Measurements from ENCODE around the gene SLC26A4.

SLC26A4 gene

DNA sequence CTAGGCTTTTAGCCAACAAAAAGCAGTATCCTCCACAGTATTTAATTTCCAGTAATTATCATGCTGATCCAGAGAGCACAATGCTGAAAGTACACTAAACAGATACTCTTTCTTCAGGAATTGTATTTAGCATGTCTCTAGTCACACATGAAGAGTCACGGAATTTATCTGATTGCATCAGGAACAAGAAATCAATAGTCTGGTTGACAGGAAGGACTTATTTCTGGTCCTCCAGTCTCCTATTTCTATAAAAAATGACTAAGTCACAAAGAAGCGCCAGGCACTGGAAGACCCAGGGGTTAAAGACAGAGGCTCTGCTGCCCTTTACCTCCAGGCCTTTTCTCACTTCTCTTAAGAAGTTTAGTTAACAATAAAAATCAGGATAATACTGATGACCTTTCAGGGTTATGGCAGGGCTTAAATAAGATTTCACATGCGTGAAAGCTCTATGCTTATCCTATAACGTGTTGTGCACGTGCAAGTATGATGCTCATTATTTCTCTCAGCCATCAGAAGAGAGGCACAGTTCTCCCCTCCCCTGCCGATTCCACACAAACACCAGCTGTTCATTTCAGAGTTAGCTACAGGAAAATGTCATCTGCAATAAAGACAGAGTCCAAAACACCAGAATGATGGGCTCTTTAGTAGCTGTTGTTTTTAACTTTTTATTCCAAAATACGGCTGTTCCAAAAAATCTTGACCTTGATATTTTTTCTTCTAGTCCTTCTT, 36.9 kb downstream of the SLC26A4 start:
- DNase-seq = no peak

DNA sequence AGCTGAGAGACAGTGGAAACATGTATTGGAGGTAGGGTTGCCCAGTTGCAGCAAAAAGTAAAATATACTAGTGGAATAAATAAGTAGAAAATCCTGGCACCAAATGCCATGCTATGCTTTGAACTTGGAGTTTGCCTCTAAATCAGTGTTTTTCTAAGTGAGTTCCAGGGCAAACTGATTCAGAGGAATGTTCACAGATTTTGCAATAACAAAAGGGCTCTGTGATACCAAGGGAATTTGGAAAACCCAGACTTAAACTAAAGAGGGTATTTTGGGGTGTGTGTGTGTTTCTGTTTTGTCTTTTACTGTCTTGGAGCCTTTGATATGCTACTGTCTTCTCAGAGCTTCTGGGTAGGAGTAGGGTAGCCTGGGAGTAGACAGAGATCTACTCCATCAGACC, 39.9 kb downstream of the SLC26A4 start:
- no peak for DNase-seq

DNA sequence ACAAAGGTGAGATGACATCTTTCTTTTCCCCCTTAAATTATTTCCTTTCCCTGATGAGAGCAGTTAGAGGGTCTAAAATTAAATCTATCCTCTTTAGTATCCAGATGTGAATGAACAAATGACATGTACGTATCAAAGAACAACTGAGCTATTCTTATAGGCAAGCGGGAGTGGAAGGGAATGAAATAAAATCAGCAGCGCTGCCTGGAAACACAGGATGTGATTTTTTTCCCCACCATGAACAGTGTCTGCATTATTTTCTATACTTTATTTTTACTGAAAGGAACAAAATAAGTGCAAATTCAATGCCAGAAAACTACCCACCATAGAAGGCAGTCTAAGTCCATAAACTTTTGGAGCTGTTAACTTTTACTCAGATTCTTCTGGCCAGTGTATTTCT, 40.6 kb downstream of the SLC26A4 start:
- no peak for DNase-seq

DNA sequence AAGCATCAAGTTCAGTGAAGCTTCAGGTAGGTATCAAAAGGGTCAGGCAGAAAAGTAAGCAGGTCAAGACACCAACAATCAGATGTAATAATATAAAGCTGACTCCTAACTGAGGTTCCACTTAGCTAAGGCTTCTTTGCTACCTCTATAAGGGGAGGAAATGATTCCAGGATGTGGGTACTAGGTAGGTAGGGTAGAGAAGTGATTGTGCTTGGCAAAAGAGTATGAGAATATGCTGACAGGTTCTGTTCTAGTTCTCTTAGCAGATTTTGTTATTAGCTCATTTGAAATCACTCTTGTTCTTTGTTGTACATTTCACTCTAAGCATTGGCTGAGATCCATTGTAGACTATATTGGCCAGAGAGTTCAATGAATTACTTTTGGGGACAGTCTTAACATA, 42.6 kb downstream of the SLC26A4 start:
- no peak for DNase-seq

DNA sequence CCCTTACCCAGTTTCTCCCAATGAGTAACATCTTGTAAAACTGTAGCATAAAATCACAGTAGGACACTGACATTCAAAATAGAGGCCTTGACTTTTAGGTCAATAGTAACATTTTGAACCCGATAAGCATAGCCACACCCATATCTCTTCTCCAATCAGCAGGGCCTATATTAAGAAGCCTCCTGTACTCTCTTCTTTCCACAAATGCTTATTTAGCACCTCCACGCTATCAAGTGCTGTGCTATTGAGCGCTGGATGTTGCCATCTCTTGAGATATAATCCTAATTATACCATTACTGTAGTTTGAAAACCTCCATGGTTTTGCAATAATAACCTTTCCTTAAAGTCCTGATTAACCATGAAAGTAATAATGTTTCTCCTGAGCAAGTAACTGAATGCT, 43.2 kb downstream of the SLC26A4 start:
- DNase-seq = no peak

DNA sequence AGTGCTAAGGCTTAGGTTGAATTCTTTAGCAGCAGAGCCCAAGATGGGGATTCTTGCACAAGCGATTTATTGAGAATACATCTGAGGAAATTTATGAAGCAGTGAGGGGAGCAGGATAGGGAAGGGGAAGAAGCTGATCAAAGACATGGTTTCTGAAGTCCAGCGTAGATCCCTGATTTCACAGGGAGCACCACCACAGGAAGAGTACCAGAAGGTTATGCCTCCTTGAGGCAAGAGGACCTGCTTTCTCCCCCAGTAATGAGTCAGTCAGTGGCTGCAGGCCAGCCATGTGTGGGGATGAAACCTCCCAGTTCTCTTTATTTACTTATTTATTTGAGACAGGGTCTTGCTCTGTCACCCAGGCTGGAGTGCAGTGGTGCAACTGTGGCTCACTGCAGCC, 48.3 kb downstream of the SLC26A4 start:
- DNase-seq = no peak

DNA sequence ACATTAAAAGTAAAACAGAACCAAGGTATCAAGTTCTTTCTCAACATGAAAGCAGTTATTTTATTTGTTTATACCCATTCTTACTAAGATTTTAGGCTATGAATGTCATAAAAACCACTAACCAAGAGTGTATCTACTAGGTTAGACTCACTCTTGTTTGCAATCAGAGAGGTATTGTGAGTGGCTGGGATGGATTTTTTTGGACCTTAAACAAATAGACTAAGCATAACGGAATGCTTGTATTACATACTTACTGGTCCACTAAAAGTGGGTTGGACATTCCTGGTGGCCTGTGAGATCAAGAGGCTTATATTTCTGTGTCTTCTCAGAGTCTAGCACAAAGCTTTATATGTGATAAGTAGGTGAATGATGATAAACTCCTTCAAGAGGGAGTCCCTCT, 50.7 kb downstream of the SLC26A4 start:
- no peak for DNase-seq

DNA sequence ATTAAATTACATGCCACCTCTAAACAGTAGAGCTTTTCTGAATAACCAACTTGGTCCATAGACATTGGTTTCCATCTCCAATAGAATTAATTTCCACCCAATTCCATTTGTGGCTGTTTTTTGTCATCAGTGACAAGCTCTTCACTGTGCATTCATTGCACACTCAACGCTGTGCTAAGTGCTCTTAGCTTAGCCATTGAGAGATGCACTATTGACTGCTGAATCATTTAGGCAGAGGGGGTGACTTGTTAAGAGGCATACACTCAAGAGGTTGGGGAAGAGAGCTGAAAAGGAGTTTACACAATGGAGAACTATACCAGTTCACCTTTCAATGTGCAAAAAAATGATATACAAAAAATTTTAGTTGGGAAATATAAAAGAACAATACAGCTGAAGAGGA, 51.4 kb downstream of the SLC26A4 start:
- no peak for DNase-seq

DNA sequence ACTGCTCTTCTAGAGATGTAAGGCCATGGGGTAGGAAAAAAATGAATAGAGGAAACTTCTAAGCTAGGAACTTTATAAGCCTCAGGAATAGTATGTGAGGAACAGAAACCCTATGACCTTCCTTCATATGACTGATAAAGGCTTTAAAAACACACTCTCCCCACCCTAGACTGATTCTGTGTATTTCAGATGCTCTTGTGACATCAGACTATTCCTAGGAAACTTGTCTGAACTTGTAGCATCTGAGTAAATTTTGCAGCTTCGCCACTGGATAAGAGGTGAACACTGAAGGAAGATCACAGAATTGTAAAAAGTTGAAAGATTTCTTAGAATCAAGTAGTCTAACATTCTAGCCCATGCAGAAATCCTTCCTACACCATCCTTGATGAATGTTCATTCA, 52.3 kb downstream of the SLC26A4 start:
- no peak for DNase-seq

DNA sequence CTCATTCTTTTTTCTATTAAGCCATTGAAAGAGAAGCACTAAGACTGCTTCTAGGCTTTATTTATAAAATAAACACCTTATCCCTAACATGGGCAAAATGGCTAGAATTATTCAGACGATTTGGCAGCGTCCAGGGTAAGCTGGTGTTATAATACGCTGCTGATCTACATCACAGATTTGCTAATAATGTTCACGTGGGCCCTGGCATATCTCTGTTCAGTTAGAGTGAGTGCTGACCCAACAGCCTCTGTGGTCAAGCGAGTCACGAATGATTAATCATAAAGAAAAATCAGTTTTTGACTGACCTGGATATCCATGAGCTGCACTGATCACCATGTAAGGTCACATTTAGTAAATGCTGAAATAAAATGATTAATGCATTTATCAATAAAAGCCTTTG, 54.9 kb downstream of the SLC26A4 start:
- no peak for DNase-seq

DNA sequence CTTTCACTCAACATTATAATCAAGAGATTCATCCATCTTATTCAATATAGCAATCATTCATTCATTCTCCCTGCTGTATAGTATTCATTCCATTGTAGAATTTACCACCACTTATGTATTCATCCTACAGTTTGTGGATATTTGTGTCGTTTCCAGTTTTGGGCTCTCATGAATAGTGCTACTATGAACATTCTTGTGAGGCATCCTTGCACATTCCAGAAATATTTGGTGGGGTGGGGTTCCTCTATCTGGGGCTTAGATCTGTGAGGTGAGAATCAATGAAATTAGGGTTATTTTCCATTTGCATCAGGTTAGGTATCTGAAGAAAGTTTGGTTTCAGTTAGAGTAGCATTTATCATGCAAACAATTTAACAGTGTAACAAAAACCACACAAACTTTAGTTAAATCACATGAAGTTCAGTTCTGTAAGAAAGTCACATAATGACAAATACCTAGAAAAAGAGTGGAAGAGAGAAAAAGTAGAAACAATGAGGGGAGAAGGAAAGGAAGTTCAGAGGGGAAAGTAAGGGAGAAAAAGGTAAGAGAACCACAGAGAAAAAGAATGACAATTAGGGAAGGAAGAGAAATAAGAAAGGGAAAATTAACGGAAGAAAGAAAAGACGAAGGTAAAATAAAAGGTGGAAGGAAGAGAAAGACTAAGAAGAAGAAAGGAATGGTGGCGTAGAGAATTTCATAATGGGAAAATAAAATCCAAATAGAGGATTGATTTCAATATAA, 58.0 kb downstream of the SLC26A4 start:
- DNase-seq = no peak

DNA sequence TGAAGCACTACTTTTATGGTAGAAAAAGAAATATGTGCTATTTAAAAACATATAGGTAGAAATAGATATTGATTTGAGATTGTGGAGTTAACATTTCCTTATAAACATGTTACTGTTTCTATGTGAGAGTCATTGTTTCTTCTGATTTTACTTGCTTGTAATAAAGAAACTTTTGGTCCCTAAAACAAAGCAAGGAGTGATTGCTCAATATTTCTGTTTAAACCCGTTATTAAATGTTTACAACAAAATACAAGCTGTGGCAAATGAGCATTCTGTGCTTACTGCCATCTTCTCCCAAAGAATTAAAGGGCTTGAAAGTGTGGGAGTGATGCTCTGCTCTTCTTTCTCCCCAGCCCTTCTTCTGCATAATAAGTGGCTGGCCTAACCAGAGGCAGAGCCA, 60.7 kb downstream of the SLC26A4 start:
- DNase-seq = no peak

DNA sequence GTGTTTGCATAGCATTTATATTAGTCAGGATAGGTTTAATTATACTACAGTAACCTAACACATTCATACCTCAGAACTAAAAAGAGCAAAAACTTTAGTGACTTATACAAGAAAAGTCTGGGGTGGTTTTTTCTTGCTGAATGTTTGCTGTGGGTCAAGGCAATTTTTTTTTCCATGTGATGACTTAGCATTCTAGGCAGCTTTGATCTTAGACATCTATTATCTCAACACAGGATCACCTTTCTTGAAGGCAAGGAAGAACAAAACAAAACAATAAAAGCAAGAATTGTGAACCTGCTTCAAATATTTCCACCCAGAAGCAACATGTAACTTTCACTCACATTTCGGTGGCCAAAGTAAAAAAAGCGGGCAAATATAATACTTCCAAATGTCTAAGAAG, 62.6 kb downstream of the SLC26A4 start:
- DNase-seq = no peak

DNA sequence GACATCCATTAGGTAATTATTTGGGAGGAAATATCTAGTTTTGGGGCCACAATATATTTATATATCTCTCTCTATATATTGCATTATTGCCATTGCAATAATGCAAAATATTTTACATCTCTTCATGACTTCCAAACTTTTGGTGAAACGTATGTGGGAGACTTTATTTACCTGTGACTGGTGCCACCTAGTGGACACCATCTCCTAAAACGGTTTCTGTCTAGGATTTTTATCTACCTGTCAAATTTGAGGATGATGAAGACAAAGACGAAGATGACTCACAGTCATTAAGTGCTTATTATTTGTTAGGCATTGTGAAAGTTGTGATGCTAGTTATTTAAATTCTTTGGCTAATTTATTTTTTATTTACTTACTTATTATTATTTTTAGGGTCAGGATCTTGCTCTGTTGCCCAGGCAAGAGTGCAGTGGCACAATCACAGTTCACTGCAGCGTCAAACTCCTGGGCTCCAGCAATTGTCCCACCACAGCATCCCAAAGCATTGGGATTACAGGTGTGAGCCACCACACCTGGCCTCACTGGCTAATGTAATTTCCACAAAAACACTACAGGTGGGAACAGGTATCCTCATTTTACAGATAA, 64.6 kb downstream of the SLC26A4 start:
- peak; percentile 61 for DNase-seq

DNA sequence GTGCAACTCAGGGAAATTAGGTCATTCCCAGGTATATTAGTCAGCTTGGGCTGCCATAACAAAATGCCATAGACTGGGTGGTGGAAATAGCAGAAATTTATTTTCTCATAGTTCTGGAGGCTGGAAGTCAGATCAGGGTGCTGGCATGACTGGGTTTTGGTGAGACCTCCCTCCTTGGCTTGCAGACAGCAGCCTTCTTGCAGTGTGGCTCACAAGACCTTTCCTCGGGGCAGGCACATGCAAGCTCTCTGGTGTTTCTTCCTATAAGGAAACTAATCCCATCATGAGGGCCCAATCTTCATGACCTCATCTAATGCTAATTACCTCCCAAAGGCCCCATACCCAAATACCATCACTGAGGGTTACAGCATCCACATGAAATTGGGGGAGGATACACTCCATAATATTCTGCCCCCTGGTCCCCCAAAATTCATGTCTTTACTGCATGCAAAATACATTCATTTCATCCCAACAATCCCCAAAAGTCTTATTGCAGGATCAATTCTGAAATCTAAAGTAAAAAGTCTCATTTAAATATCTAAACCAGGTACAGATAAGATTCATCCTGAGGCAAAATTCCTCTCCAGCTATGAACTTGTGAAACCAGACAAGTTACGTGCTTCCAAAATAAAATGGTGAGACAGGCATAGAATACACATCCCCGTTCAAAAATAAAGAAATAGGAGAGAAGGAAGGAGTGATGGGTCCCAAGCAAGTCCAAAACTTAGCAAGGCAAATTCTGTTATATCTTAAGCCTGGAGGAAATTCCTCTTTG, 65.9 kb downstream of the SLC26A4 start:
- no peak for DNase-seq

DNA sequence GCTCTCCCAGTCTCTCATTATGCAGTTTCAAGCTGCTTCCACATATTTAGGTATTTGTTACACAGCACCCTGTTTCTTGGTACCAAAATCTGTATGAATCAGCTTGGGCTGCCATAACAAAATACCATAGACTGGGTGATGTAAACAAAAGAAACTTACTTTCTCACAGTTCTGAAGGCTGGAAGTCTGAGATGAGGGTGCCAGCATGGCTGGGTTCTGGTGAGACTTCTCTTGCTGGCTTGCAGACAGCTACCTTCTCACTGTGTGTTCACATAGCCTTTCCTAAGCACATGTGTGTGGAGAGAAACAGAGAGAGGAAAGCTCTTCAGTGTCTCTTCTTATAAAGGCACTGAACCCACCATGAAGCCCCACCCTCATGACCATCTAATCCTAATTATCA, 67.6 kb downstream of the SLC26A4 start:
- DNase-seq = no peak

DNA sequence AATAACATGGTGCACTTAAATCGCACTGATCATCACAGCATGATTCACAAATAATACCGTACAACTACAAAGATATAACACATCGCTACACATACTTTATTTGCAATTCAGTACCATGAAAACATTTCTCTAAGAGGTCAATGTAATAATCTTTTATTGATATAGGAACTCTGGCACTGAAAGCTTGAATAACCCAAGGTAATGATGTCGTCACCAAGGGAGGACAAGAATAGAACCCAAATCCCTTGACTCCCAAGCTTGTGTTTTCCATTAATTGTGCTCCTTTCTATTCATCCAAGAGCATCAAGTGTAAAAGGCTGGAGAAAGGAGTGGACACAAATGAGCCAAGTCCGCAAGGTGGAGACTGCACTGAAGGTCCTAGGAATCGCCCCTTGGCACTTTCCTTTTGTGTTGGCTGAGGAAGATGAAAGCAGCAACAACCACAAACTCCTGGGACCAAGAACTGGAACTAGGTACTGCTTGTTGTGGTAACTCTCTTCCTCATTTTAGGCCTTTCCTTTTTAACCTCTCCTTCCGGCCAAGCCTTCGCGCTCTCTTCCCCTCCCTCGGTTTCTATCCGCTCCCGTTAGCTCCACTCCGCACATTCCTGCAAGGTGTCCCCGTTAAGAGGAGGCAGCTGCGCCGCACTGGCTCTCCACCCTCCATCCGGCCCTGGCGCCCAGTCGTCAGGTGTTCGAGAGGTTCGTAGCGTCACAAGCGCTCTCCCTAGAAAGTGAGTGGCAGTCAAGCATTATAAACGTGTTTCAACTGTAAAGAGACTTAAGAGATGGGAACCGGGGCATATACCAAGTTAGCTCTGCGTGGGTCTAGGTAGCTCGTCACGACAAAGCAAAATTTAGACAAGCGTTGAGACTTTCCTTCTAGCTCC, 82.3 kb downstream of the SLC26A4 start:
- DNase-seq = peak; percentile 88

DNA sequence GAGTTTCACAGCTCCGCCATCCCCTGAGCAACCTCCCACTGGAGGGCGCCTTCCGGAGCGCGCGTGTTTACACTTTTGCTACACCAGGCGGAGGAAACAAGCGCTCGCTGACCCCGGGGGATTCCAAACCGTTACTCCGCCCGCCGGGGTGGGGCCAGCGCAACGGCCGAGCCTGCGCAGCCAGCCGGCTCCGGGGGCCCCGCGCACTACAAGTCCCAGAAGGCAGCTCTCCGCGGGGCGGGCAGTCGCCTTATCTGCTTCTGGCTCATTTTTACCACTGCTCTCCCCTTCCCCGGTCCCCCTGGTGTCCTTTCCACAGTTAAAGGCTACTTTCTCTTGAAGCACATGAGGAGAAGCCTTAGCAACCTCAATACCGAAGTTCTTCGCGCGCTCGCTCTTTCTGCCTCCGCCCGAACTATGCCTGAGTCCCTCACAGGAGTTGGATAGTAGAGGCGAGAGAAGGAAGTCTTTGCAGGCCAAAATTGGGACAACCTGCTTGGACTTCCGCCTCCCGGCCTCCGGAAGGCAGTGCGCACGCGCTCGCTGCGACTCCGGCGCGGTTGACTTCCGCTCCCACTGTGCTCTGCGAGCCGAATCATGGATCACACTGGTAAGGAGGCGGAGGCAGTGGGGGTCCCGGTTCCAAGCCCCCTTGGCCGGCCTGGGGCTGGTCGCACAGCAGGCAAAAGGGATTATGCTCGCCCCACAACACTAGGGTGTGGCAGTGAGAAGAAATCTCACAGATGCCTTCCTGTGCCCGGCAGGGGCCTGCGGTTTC, 83.1 kb downstream of the SLC26A4 start, which contains the start of gene CBLL1:
CBLL1 (plus strand) TSS at position 576 of the 778 bp plus-strand sequence; CDS start at position 598, 22 bp downstream.
- peak; percentile 95 for DNase-seq

DNA sequence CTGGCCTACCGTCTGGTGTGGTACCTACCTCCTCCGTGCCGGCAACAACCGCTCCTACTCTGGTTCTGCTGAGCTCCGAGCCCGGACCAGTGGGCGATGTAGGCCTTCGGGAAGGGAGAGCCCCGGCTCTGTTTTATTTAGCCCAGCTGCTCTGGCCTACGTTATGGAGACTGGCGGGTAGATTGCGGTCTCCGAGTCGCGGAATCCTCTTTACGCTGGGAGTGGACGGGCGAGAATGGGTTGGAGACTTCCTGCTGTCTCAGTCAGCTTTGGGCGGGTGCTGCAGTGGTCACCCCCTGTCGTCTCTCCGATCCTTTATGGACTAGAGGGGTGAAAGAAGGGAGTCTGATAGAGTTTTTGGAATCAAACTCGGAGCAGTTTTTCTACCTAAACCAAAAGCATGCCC, 83.7 kb downstream of the SLC26A4 start:
- DNase-seq = no peak

DNA sequence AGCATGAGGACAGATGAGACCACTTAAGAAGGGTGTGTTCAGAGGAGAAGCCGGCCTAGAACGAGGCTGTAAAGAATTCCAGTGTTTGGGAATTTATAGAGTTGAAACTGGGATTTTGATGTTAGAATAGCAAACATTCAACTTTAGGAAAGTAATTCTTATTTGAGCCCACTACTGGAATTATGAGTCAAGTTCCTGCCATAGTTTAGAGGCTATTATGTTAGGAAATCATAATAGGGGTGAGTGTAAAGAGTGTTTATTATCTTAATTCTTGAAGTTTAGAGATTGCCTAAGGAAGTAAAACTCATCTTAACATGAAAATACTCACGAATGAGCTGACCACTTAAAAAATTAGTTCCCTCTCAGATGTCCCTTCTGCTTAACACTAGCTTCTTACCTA, 85.4 kb downstream of the SLC26A4 start:
- DNase-seq = no peak

DNA sequence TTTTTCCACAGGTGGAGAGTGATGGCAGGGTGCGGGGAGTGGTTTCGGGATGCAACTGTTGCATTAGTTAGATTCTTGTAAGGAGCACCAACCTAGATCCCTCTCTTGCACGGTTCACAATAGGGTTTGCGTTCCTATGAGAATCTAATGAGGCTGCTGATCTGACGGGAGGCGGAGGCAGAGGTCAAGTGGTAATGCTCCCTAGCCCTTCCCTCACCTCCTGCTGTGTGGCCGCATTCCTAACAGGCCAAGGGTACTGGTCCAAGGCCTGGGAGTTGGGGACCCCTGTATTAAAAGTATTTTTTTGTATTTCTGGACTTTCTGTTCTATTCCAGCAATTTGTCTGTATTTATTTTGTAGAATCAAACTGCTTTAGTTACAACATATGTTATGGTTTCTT, 90.5 kb downstream of the SLC26A4 start:
- no peak for DNase-seq

DNA sequence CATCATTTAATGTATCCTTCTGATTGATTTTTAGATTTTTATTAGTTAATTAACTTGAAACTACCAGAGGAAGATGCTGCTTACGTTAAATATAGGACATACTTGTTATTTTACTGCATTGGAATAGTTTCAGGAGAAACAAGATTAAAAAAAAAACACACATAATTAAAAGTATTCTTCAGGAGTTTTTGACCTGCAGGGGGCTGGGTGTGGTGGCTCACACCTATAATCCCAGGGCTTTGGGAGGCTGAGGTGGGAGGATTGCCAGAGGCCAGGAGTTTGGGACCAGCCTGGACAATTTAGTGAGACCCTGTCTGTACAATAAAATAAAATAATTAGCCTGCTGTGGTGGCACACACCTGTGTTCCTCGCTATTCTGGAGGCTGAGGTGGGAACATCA, 94.0 kb downstream of the SLC26A4 start:
- DNase-seq = no peak
